SK-N-SH treated with all-trans-retinoic acid at 6 μM for 48 hours (cell line): ENCODE data around the gene CDON.

Source experiments
- ATAC-seq: fragments of 200-7000 bp; cut with Tn5 transposase; 3 replicates; pipeline ENCODE4 v1.9.1; 2020; ENCODE audit warnings: mild to moderate bottlenecking, moderate library complexity
- BACH2 ChIP-seq: fragments of 250-450 bp; sonication (Bioruptor Pico); IDR thresholded peaks from 2 replicates; pipeline ENCODE4 v1.9.0; 2021; ENCODE audit warnings: mild to moderate bottlenecking, borderline replicate concordance
- CREB5 ChIP-seq: fragments of 250-450 bp; sonication (Bioruptor Pico); IDR thresholded peaks from 2 replicates; pipeline ENCODE4 v1.5.1; 2020; ENCODE audit warnings: low read depth, mild to moderate bottlenecking, moderate library complexity
- CSDC2 ChIP-seq: fragments of 250-450 bp; sonication (Bioruptor Pico); IDR thresholded peaks from 2 replicates; pipeline ENCODE4 v1.5.0; 2020; ENCODE audit warnings: mild to moderate bottlenecking, moderate library complexity
- ESRRG ChIP-seq: fragments of 250-450 bp; sonication (Bioruptor Pico); IDR thresholded peaks from 2 replicates; pipeline ENCODE4 v1.6.1; 2021; ENCODE audit warnings: mild to moderate bottlenecking
- GLIS3 ChIP-seq: fragments of 250-450 bp; sonication (Bioruptor Pico); IDR thresholded peaks from 2 replicates; pipeline ENCODE4 v1.5.0; 2020; ENCODE audit warnings: mild to moderate bottlenecking, moderate library complexity
- ISL1 ChIP-seq: fragments of 250-450 bp; sonication (Bioruptor Pico); IDR thresholded peaks from 2 replicates; pipeline ENCODE4 v2.1.2; 2022; ENCODE audit warnings: mild to moderate bottlenecking, moderate library complexity
- POU6F1 ChIP-seq: fragments of 250-450 bp; sonication (Bioruptor Pico); IDR thresholded peaks from 2 replicates; pipeline ENCODE4 v1.8.0; 2021; ENCODE audit warnings: low read depth, mild to moderate bottlenecking, moderate library complexity, borderline replicate concordance
- PPARA ChIP-seq: fragments of 250-450 bp; sonication (Bioruptor Pico); IDR thresholded peaks from 2 replicates; pipeline ENCODE4 v1.5.0; 2020; ENCODE audit warnings: mild to moderate bottlenecking, borderline replicate concordance
- RARB ChIP-seq: fragments of 250-450 bp; sonication (Bioruptor Pico); IDR thresholded peaks from 2 replicates; pipeline ENCODE4 v1.8.0; 2021; ENCODE audit warnings: mild to moderate bottlenecking, moderate library complexity
- SNAI2 ChIP-seq: fragments of 250-450 bp; sonication (Bioruptor Pico); IDR thresholded peaks from 2 replicates; pipeline ENCODE4 v1.5.0; 2020; ENCODE audit warnings: mild to moderate bottlenecking, moderate library complexity
- TCF4 ChIP-seq: fragments of 250-450 bp; sonication (Bioruptor Pico); IDR thresholded peaks from 2 replicates; pipeline ENCODE4 v1.8.0; 2021; ENCODE audit warnings: mild to moderate bottlenecking, moderate library complexity, borderline replicate concordance
- TOX ChIP-seq: fragments of 250-450 bp; sonication (Bioruptor Pico); IDR thresholded peaks from 2 replicates; pipeline ENCODE4 v1.8.0; 2021; ENCODE audit warnings: mild to moderate bottlenecking, moderate library complexity, borderline replicate concordance
- ZFP3 ChIP-seq: fragments of 250-450 bp; sonication (Bioruptor Pico); IDR thresholded peaks from 2 replicates; pipeline ENCODE4 v1.5.0; 2020; ENCODE audit warnings: mild to moderate bottlenecking, moderate library complexity
- ZFP30 ChIP-seq: fragments of 450-650 bp; formaldehyde crosslinking; IDR thresholded peaks from 2 replicates; pipeline ENCODE4 v1.5.0; 2022; ENCODE audit warnings: mild to moderate bottlenecking, moderate library complexity
- ZNF70 ChIP-seq: fragments of 450-650 bp; formaldehyde crosslinking; IDR thresholded peaks from 2 replicates; pipeline ENCODE4 v1.5.0; 2020; ENCODE audit warnings: mild to moderate bottlenecking, moderate library complexity
- ZNF8 ChIP-seq: fragments of 450-650 bp; formaldehyde crosslinking; IDR thresholded peaks from 2 replicates; pipeline ENCODE4 v1.5.0; 2020; ENCODE audit warnings: mild to moderate bottlenecking, moderate library complexity
- TF ChIP-seq, protein P1 (sequence below): fragments of 250-450 bp; sonication (Bioruptor Pico); IDR thresholded peaks from 2 replicates; pipeline ENCODE4 v1.5.0; 2020; ENCODE audit warnings: mild to moderate bottlenecking, moderate library complexity
- TF ChIP-seq, protein P2 (sequence below): fragments of 250-450 bp; sonication (Bioruptor Pico); IDR thresholded peaks from 2 replicates; pipeline ENCODE4 v1.8.0; 2020; ENCODE audit warnings: mild to moderate bottlenecking, moderate library complexity, borderline replicate concordance
- TF ChIP-seq, protein P3 (sequence below): fragments of 250-450 bp; sonication (Bioruptor Pico); IDR thresholded peaks from 2 replicates; pipeline ENCODE4 v1.5.1; 2021; ENCODE audit warnings: mild to moderate bottlenecking, moderate library complexity

The CDON gene

DNA sequence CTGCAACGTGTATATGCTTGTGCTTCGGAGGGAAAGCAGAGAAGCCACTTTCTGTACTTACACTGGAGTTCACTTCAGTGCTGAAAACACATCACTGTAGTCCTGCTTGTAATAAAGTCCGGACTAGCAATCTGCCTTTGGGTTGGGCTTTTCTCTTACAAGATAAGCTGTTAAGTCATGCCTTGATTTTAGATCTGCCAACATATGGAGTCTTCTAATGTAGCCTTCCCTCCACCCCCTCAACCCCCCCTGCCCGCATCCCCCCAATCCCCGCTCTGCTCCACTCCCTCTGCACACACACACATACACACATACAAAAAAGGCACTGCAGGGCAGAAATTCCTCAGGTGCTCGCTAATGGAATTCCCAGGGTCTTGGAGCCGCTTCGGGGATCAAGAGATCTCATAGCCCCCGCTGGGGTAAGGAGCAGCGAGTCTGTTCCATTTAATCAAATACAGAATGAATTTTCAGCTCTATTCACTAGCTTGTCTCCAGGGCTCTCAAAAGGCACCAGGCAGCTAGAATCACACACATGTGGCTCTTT lies 3.4 kb downstream of the CDON start:
- no peak for ATAC-seq
- no peak for TF ChIP-seq ZFP3 (CRISPR knock-in tag)
- TF ChIP-seq, protein P1, sequence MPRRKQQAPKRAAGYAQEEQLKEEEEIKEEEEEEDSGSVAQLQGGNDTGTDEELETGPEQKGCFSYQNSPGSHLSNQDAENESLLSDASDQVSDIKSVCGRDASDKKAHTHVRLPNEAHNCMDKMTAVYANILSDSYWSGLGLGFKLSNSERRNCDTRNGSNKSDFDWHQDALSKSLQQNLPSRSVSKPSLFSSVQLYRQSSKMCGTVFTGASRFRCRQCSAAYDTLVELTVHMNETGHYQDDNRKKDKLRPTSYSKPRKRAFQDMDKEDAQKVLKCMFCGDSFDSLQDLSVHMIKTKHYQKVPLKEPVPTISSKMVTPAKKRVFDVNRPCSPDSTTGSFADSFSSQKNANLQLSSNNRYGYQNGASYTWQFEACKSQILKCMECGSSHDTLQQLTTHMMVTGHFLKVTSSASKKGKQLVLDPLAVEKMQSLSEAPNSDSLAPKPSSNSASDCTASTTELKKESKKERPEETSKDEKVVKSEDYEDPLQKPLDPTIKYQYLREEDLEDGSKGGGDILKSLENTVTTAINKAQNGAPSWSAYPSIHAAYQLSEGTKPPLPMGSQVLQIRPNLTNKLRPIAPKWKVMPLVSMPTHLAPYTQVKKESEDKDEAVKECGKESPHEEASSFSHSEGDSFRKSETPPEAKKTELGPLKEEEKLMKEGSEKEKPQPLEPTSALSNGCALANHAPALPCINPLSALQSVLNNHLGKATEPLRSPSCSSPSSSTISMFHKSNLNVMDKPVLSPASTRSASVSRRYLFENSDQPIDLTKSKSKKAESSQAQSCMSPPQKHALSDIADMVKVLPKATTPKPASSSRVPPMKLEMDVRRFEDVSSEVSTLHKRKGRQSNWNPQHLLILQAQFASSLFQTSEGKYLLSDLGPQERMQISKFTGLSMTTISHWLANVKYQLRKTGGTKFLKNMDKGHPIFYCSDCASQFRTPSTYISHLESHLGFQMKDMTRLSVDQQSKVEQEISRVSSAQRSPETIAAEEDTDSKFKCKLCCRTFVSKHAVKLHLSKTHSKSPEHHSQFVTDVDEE (CRISPR knock-in tag) = no peak
- TF ChIP-seq ISL1 (CRISPR knock-in tag) = no peak
- TF ChIP-seq ZNF8 = no peak
- no peak for TF ChIP-seq CREB5
- TF ChIP-seq POU6F1 (CRISPR knock-in tag) = no peak
- TF ChIP-seq RARB (CRISPR knock-in tag) = no peak
- no peak for TF ChIP-seq BACH2 (CRISPR knock-in tag)
- TF ChIP-seq SNAI2 (CRISPR knock-in tag) = no peak
- no peak for TF ChIP-seq GLIS3
- no peak for TF ChIP-seq ESRRG
- TF ChIP-seq, protein P2, sequence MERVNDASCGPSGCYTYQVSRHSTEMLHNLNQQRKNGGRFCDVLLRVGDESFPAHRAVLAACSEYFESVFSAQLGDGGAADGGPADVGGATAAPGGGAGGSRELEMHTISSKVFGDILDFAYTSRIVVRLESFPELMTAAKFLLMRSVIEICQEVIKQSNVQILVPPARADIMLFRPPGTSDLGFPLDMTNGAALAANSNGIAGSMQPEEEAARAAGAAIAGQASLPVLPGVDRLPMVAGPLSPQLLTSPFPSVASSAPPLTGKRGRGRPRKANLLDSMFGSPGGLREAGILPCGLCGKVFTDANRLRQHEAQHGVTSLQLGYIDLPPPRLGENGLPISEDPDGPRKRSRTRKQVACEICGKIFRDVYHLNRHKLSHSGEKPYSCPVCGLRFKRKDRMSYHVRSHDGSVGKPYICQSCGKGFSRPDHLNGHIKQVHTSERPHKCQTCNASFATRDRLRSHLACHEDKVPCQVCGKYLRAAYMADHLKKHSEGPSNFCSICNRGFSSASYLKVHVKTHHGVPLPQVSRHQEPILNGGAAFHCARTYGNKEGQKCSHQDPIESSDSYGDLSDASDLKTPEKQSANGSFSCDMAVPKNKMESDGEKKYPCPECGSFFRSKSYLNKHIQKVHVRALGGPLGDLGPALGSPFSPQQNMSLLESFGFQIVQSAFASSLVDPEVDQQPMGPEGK (CRISPR knock-in tag) = no peak
- TF ChIP-seq PPARA (CRISPR knock-in tag) = no peak
- no peak for TF ChIP-seq CSDC2 (CRISPR knock-in tag)
- TF ChIP-seq ZNF70 (CRISPR knock-in tag) = no peak
- TF ChIP-seq, all 23 proteins: peak for 0

DNA sequence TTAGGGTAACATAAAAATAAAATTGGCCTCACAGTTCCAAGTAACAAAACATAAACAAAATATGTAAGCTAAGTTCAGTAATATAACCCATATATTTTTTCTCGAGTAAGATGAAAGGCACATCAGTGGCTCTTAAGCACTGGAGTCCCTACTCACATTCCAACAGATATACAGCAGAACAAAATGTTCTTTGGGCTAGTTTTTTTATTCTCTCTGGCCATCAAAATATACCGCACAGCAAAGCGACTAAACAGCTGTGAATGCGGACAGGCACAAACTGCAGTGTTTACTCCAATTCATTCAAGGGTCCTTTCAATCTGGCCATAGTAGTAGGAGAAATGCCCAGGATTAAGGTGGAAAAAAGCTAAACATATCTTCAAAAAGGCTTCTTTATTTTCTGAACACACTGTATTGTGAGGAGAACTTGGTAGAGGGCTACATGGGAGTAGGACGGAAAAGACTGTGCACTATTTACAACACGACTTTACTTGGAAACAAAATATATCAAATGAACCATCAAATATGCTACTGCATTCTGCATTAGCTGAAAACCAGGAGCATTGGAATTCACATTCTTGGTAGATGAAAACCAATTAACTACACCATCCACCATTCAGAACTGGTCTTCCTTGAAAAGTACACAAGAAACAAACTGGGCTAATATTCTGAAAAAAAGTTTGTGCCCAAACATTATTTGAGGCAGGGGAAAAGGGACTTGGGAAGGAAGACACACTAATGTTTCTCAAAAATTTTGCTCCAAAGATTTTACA lies 4.4 kb downstream of the CDON start:
- TF ChIP-seq ZNF8 (no peak), ZNF70 (CRISPR knock-in tag) (no peak), ISL1 (CRISPR knock-in tag) (no peak), RARB (CRISPR knock-in tag) (no peak)
- TF ChIP-seq, protein P2 (CRISPR knock-in tag) = no peak
- TF ChIP-seq, all 23 proteins: peak for 0
- ATAC-seq = no peak

DNA sequence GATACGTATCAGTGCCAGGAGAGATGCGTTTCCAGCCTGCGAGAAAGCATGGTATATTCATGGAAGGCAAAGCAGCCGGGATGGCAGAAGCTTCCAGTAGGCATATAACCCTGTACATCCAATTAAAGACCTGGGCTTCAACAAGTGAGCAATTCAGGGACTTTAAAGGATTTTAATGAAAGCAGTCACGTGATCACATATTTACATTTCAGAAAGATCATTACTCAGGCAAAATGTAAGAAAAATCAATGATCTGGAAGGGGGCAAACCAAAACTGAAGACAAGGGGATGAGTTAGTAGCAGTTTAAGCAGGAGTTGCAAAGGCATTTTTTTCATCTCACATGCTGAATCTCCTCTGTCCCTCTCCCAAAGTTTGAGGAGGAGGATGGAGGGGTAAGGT lies 7.8 kb downstream of the CDON start:
- no peak for ATAC-seq
- TF ChIP-seq ZNF8 = no peak
- no peak for TF ChIP-seq ZFP30
- no peak for TF ChIP-seq SNAI2 (CRISPR knock-in tag)
- TF ChIP-seq, protein P2 (CRISPR knock-in tag) = no peak
- no peak for TF ChIP-seq ZFP3 (CRISPR knock-in tag)
- TF ChIP-seq, protein P1 (CRISPR knock-in tag) = no peak
- no peak for TF ChIP-seq TOX (CRISPR knock-in tag)
- no peak for TF ChIP-seq TCF4 (CRISPR knock-in tag)
- TF ChIP-seq, protein P3, sequence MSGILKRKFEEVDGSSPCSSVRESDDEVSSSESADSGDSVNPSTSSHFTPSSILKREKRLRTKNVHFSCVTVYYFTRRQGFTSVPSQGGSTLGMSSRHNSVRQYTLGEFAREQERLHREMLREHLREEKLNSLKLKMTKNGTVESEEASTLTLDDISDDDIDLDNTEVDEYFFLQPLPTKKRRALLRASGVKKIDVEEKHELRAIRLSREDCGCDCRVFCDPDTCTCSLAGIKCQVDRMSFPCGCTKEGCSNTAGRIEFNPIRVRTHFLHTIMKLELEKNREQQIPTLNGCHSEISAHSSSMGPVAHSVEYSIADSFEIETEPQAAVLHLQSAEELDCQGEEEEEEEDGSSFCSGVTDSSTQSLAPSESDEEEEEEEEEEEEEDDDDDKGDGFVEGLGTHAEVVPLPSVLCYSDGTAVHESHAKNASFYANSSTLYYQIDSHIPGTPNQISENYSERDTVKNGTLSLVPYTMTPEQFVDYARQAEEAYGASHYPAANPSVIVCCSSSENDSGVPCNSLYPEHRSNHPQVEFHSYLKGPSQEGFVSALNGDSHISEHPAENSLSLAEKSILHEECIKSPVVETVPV (CRISPR knock-in tag) = no peak
